Panc1 (cell line): ENCODE results near the gene BAIAP2L2.

Experiments used
- CTCF ChIP-seq: fragments of 450-650 bp; IDR thresholded peaks from 2 replicates; pipeline ENCODE4 v1.5.1; 2017; ENCODE audit warnings: mild to moderate bottlenecking
- POLR2AphosphoS5 ChIP-seq: IDR thresholded peaks from 2 replicates; pipeline ENCODE4 v1.6.1; 2012; ENCODE audit warnings: mild to moderate bottlenecking, low read depth, low read length, moderate library complexity
- SIN3A ChIP-seq: IDR thresholded peaks from 2 replicates; pipeline ENCODE4 v1.6.1; 2012; ENCODE audit warnings: low read depth, mild to moderate bottlenecking, low read length, moderate library complexity, borderline replicate concordance; ENCODE audit not compliant: insufficient read depth
- TF ChIP-seq, protein P1 (sequence below), 2 experiments: IDR thresholded peaks; 2 replicates each; pipeline ENCODE4 v1.6.1; 2011 to 2012; ENCODE audit warnings: low read depth in 2 of 2, control low read depth in 1 of 2, low read length in 1 of 2, mild to moderate bottlenecking in 1 of 2, moderate library complexity in 1 of 2; ENCODE audit not compliant: insufficient read depth in 1 of 2

DNA sequence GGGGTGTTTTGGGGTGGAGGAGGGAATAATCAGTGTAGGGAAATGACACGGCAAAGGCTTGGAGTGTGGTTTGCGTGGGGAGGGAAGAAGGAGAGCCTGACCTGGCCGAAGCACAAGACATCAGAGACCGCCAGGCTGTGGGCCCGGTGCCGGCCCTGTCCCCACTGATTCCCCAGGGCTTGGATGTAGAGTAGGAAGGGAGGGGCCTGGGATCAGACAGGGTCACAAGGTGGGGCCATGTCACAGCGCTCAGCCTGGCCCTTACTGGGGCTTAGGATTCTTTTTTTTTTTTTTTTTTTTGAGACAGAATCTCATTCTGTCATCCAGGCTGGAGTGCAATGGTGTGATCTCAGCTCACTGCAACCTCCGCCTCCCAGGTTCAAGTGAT, 43.5 kb downstream of the BAIAP2L2 start:
- TF ChIP-seq CTCF, result no peak
- no peak for TF ChIP-seq POLR2AphosphoS5
- TF ChIP-seq, protein P1, sequence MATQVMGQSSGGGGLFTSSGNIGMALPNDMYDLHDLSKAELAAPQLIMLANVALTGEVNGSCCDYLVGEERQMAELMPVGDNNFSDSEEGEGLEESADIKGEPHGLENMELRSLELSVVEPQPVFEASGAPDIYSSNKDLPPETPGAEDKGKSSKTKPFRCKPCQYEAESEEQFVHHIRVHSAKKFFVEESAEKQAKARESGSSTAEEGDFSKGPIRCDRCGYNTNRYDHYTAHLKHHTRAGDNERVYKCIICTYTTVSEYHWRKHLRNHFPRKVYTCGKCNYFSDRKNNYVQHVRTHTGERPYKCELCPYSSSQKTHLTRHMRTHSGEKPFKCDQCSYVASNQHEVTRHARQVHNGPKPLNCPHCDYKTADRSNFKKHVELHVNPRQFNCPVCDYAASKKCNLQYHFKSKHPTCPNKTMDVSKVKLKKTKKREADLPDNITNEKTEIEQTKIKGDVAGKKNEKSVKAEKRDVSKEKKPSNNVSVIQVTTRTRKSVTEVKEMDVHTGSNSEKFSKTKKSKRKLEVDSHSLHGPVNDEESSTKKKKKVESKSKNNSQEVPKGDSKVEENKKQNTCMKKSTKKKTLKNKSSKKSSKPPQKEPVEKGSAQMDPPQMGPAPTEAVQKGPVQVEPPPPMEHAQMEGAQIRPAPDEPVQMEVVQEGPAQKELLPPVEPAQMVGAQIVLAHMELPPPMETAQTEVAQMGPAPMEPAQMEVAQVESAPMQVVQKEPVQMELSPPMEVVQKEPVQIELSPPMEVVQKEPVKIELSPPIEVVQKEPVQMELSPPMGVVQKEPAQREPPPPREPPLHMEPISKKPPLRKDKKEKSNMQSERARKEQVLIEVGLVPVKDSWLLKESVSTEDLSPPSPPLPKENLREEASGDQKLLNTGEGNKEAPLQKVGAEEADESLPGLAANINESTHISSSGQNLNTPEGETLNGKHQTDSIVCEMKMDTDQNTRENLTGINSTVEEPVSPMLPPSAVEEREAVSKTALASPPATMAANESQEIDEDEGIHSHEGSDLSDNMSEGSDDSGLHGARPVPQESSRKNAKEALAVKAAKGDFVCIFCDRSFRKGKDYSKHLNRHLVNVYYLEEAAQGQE (IDR thresholded peaks at IDR 0.05; ENCODE audit: insufficient read depth in 1 of 2, low read depth in 2 of 2, low read length in 1 of 2), result no peak
- no peak for TF ChIP-seq SIN3A
